ENCODE measurements around the gene KIF18A. TPM values are rescaled to one million over a fixed set of nuclear protein-coding genes. Genes with fewer than 3 reads are reported as not detected.

The KIF18A gene
- total RNA-seq, 1 experiment from 2014 or later, result 20.8 TPM

DNA sequence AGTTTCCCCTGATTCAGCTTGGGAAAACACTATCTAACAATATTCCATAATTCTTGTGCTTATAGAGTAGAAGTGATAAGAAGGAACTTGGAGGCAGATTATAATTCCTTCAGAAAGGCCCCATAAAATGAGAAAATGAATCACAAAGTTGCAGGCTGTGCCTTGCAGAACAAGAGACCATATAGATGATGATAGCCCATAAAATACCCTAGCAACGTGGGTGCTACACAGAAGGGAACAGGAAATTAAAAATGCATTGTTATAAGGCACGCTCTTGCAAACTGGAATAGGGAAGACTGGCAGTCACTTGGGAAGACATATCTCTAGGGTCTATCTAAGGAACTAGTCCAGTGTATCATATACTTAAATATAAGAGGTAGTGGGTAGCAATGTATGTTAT is 67.6 kb downstream of the KIF18A start:
- ChIA-PET CTCF (no interaction called here), POLR2A (no interaction called here)
- Histone ChIP-seq H3K36me3 (ENCODE audit: control insufficient read depth, insufficient read depth, low read length) (peaks cover 2% of the 10 kb centered on the region; the same call in 1 of the 2 replicates), H3K4me3 (ENCODE audit: low read depth in 2 of 2, low read length in 2 of 2) (no peak overlapping the region), H3K9me3 (ENCODE audit: control insufficient read depth, insufficient read depth, low read depth, low read length) (no peaks in the 10 kb centered on the region), H3K27me3 (ENCODE audit: control insufficient read depth, insufficient read depth, low read length) (no peaks in the 10 kb centered on the region), H3K4me1 (ENCODE audit: control insufficient read depth, insufficient read depth, low read length) (peaks cover 3% of the 10 kb centered on the region; the same call in 1 of the 2 replicates), H3K27ac (ENCODE audit: low read length) (peak overlapping the region; percentile 48; the same call in 1 of the 2 replicates)
- intact Hi-C loops (cut with micrococcal nuclease; ENCODE audit: unreplicated experiment) (no loop called here), in situ Hi-C loops (cut with HindIII; ENCODE audit: low pct_unique_long_range_greater_than_20kb, low sequenced_read_pairs) (no loop called here)
- no peak for TF ChIP-seq CTCF (IDR thresholded peaks at IDR 0.05)
- no peak for TF ChIP-seq SIN3A (IDR thresholded peaks at IDR 0.05; ENCODE audit: borderline replicate concordance, insufficient read depth, low read depth, low read length)
- TF ChIP-seq REST (IDR thresholded peaks at IDR 0.05; ENCODE audit: insufficient read depth in 1 of 2, low read depth in 2 of 2, low read length in 1 of 2), result no peak
- TF ChIP-seq POLR2AphosphoS5 (IDR thresholded peaks at IDR 0.05; ENCODE audit: low read depth, low read length), result no peak
- TF ChIP-seq TCF7L2 (IDR thresholded peaks at IDR 0.05; ENCODE audit: low read depth, low read length), result no peak
- DNase-seq (ENCODE audit: low read depth, low spot score) (no peak), ATAC-seq (no peak)
- BruUV-seq (replicated peaks), result no TSS peak

- ChIA-PET POLR2A (no interaction called here), CTCF (no interaction called here)
- no peak for DNase-seq (ENCODE audit: low read depth, low spot score)
- Histone ChIP-seq H3K4me1 (ENCODE audit: control insufficient read depth, insufficient read depth, low read length) (no peaks in the 10 kb centered on the region; the same call in 1 of the 2 replicates), H3K9me3 (ENCODE audit: control insufficient read depth, insufficient read depth, low read depth, low read length) (no peaks in the 10 kb centered on the region), H3K27ac (ENCODE audit: low read length) (no peak overlapping the region; the same call in 1 of the 2 replicates), H3K4me3 (ENCODE audit: low read depth in 2 of 2, low read length in 2 of 2) (no peak overlapping the region), H3K27me3 (ENCODE audit: control insufficient read depth, insufficient read depth, low read length) (no peaks in the 10 kb centered on the region), H3K36me3 (ENCODE audit: control insufficient read depth, insufficient read depth, low read length) (peaks cover 2% of the 10 kb centered on the region; the same call in 1 of the 2 replicates)
- intact Hi-C loops (cut with micrococcal nuclease; ENCODE audit: unreplicated experiment) (no loop called here), in situ Hi-C loops (cut with HindIII; ENCODE audit: low pct_unique_long_range_greater_than_20kb, low sequenced_read_pairs) (no loop called here)
- no peak for ATAC-seq
- TF ChIP-seq CTCF (IDR thresholded peaks at IDR 0.05), result no peak
- TF ChIP-seq TCF7L2 (IDR thresholded peaks at IDR 0.05; ENCODE audit: low read depth, low read length), result no peak
- no peak for TF ChIP-seq REST (IDR thresholded peaks at IDR 0.05; ENCODE audit: insufficient read depth in 1 of 2, low read depth in 2 of 2, low read length in 1 of 2)
- TF ChIP-seq SIN3A (IDR thresholded peaks at IDR 0.05; ENCODE audit: borderline replicate concordance, insufficient read depth, low read depth, low read length), result no peak
- no peak for TF ChIP-seq POLR2AphosphoS5 (IDR thresholded peaks at IDR 0.05; ENCODE audit: low read depth, low read length)
- BruUV-seq (replicated peaks), result no TSS peak
These were observed 69.2 kb downstream of the KIF18A start for GRCh38 chr11:28038775-28039174.

Measured in Panc1 (cell line).